Mucosa of stomach (tissue), 1 donor: ENCODE data around the gene GATB.

Source experiments
- H3K27me3 ChIP-seq: one replicate; pipeline ENCODE4 v1.7.0; 2013; ENCODE audit warnings: mild to moderate bottlenecking, low read length; ENCODE audit not compliant: control insufficient read depth, insufficient read depth
- H3K36me3 ChIP-seq: one replicate; pipeline ENCODE4 v1.7.0; 2013; ENCODE audit warnings: low read length; ENCODE audit not compliant: control insufficient read depth, insufficient read depth
- H3K4me1 ChIP-seq: one replicate; pipeline ENCODE4 v1.7.0; 2013; ENCODE audit warnings: mild to moderate bottlenecking, low read length; ENCODE audit not compliant: control insufficient read depth, insufficient read depth
- H3K4me3 ChIP-seq: one replicate; pipeline ENCODE4 v1.7.0; 2013; ENCODE audit warnings: low read length
- H3K9ac ChIP-seq: one replicate; pipeline ENCODE4 v1.7.0; 2013; ENCODE audit warnings: mild to moderate bottlenecking, low read length, moderate library complexity
- H3K9me3 ChIP-seq: one replicate; pipeline ENCODE4 v1.7.0; 2013; ENCODE audit warnings: mild to moderate bottlenecking, low read length, moderate library complexity; ENCODE audit not compliant: control insufficient read depth
- donor health status: Pancreatic carcinoma.

The GATB gene

DNA sequence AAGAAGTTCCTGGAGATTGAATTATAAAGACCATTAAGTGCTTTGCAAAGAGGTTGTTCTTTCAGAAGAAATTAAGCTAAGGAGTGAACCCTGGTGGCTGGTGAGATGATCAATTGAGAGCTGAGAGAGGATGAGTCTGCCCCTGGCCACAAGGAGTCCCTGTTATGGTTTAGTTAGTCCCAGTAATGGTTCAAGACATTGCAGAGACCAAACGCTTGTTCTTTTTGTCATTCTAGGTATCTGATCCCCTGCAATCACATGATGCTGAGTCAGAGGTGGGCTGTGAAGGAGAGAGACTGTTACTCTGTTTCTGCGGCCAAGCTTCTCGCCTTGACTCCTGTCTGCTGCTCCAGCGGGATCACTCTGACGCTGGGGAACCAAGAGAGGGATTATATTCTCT is 114.5 kb downstream of the GATB start:
- Histone ChIP-seq H3K4me3 (no peak overlapping the region), H3K36me3 (no peaks in the 10 kb centered on the region), H3K4me1 (no peaks in the 10 kb centered on the region), H3K9me3 (no peaks in the 10 kb centered on the region), H3K9ac (no peak overlapping the region), H3K27me3 (no peaks in the 10 kb centered on the region)

DNA sequence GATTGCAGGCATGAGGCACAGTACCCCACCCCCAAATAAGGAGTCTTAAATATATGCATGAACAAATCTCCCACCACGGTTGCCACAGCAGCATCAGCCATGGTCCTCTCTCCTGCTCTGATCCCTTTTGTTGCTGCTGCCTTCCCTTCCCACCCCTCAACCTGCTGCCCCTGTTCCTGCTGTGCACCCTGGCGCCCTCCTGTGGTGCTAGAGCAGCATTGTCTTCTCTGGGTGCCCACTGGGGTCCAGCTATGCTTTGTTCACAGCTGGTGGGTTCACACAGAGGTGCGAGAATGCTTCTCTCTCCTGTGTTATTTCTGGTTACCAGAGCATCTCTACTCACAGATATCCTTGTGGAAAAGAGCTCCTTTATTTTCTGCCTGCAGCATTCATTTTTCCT is 116.2 kb downstream of the GATB start:
- H3K4me3 ChIP-seq = no peak overlapping the region
- H3K9ac ChIP-seq = no peak overlapping the region
- no peaks in the 10 kb centered on the region for H3K27me3 ChIP-seq
- H3K36me3 ChIP-seq = no peaks in the 10 kb centered on the region
- no peaks in the 10 kb centered on the region for H3K9me3 ChIP-seq
- H3K4me1 ChIP-seq = no peaks in the 10 kb centered on the region

DNA sequence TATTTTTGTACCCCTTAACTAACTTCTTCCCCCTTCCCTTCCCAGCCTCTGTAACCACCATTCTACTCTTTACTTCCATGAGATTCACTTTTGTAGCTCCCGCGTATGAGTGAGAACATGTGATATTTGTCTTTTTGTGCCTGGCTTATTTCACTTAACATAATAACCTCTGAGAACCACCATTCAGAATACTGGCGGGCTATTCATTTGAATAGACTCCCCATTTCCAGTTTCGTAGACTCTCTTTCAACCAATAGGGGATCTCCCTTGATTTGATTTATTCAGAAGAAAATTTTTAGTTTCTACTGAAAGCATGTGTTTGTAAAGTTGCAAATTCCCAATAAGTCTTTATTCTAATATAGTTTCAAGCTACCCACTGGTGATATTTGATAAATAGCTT is 117.2 kb downstream of the GATB start:
- Histone ChIP-seq H3K4me1 (no peaks in the 10 kb centered on the region), H3K27me3 (no peaks in the 10 kb centered on the region), H3K36me3 (no peaks in the 10 kb centered on the region), H3K4me3 (no peak overlapping the region), H3K9ac (no peak overlapping the region), H3K9me3 (no peaks in the 10 kb centered on the region)

DNA sequence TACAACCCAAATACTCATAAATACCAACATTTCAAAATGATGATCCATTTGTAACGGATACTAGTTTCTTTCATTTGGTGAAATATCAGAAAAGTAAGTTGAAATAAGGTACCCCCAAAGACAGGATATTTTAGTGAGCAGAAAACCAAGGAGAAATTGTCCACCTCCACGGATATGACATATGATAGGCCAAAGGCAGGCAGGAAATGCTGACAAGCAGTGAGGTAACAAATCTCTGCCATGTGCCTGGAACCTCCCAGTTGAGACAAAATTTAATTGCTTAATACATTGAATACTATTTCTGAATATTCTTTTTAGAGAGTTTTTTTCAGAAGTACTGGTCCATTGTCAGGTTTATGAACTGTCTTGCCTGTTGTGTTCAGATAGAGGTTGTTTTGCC is 118.8 kb downstream of the GATB start:
- Histone ChIP-seq H3K4me1 (no peaks in the 10 kb centered on the region), H3K27me3 (no peaks in the 10 kb centered on the region), H3K36me3 (no peaks in the 10 kb centered on the region), H3K4me3 (no peak overlapping the region), H3K9me3 (no peaks in the 10 kb centered on the region), H3K9ac (no peak overlapping the region)

DNA sequence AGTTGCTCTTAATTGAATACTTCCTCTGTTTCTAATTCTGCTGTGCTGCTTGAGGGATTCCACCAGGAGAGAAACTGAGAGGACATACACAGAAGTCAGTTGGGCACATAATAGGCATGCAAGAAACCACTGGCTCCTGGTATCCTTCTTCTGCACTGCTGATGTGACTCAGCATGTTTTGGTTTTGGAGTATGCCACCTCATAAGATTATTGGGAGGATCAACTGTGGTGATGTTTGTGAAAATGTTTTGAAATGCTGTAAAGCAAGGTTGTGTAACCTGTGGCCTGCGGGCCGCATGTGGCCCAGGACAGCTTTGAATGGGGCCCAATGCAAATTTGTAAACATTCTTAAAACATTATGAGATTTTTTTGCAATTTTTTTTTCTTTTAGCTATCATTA is 119.6 kb downstream of the GATB start:
- Histone ChIP-seq H3K4me1 (no peaks in the 10 kb centered on the region), H3K4me3 (no peak overlapping the region), H3K9me3 (no peaks in the 10 kb centered on the region), H3K36me3 (no peaks in the 10 kb centered on the region), H3K27me3 (no peaks in the 10 kb centered on the region), H3K9ac (no peak overlapping the region)

- Histone ChIP-seq H3K4me3 (no peak overlapping the region), H3K9ac (no peak overlapping the region), H3K9me3 (no peaks in the 10 kb centered on the region), H3K27me3 (no peaks in the 10 kb centered on the region), H3K4me1 (no peaks in the 10 kb centered on the region), H3K36me3 (no peaks in the 10 kb centered on the region)
Measured at GRCh38 chr4:151640381-151640780, 120.4 kb downstream of the GATB start.

GRCh38 chr4:151638295-151638858 is 122.4 kb downstream of the GATB start:
- Histone ChIP-seq H3K36me3 (no peaks in the 10 kb centered on the region), H3K4me3 (no peak overlapping the region), H3K9me3 (no peaks in the 10 kb centered on the region), H3K9ac (no peak overlapping the region), H3K27me3 (no peaks in the 10 kb centered on the region), H3K4me1 (no peaks in the 10 kb centered on the region)

DNA sequence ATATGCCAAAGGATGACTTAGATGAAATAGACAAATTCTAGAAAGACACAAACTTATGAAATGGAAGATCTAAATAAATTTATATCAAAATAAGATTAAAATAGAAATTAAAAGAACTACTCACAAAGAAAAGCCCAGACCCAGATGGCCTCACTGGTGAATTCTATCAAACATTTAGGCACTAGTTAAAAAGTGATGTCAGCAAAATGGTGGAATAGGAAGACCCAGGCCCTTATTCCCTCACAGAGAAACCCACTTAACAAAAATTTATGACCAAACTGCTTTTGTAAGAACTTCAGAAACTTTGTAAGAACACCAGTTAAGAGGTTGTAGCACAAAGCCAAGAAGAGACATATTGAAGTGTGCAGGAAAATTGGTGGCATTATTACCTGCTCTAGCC is 129.5 kb downstream of the GATB start:
- peaks cover 5% of the 10 kb centered on the region for H3K4me1 ChIP-seq
- H3K36me3 ChIP-seq = no peaks in the 10 kb centered on the region
- no peaks in the 10 kb centered on the region for H3K9me3 ChIP-seq
- no peaks in the 10 kb centered on the region for H3K27me3 ChIP-seq
- no peak overlapping the region for H3K9ac ChIP-seq
- no peak overlapping the region for H3K4me3 ChIP-seq

DNA sequence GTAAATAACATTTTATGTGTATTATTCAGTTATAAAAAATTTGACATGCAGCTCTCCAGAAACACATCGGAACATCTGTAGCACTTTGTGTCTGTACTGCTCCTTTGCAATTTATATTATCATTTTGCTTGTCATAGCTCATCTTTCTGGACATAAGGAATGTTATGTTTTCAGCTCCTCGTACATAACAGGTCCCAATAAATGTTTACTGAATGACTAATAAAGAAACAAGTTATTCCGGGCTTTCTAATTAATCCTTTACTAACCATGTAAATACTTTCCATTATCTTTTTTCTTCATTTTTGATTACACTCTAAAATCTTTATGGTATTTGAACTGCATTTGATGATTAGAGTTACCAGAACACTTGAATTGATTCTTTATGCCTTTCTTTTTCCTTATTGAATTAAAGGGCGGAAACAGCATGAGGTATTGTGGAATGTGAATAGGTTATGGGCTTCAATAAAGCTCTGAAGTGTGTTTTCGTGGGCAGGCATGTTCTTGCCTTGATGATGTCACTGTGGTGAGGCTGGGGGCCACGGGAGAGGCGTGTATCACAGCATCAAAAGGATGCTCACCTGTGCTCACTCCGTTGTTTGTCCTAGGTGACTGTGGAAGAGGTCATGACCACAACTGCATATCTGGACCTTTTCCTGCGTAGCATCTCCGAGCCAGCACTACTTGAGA is 131.6 kb downstream of the GATB start:
- H3K4me3 ChIP-seq = no peak overlapping the region
- H3K27me3 ChIP-seq = no peaks in the 10 kb centered on the region
- H3K4me1 ChIP-seq = peaks cover 5% of the 10 kb centered on the region
- no peaks in the 10 kb centered on the region for H3K36me3 ChIP-seq
- H3K9me3 ChIP-seq = no peaks in the 10 kb centered on the region
- H3K9ac ChIP-seq = no peak overlapping the region

- Histone ChIP-seq H3K36me3 (no peaks in the 10 kb centered on the region), H3K9ac (no peak overlapping the region), H3K4me3 (no peak overlapping the region), H3K4me1 (peaks cover 5% of the 10 kb centered on the region), H3K27me3 (no peaks in the 10 kb centered on the region), H3K9me3 (no peaks in the 10 kb centered on the region)
Measured at GRCh38 chr4:151628001-151628608, 132.7 kb downstream of the GATB start.

DNA sequence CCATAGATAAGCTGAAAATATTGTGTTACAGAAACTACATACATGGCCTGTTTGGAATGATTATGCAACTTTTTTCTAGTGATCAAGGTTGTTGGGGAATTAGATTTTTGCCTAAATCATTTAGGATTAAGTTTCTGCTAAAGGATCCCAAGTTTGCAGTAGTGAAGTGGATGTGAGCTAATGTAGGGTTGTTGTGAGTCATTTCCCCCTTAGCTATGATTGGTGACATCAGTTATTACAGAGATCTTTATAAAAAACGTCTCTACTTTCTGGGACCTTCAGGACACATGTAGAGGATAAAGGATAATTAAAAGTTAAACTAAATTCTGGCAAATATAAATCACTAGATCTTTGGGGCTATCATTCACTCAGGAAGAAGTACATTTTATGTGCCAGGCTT is 133.3 kb downstream of the GATB start:
- Histone ChIP-seq H3K36me3 (no peaks in the 10 kb centered on the region), H3K4me1 (peaks cover 5% of the 10 kb centered on the region), H3K4me3 (no peak overlapping the region), H3K9ac (no peak overlapping the region), H3K27me3 (no peaks in the 10 kb centered on the region), H3K9me3 (no peaks in the 10 kb centered on the region)

DNA sequence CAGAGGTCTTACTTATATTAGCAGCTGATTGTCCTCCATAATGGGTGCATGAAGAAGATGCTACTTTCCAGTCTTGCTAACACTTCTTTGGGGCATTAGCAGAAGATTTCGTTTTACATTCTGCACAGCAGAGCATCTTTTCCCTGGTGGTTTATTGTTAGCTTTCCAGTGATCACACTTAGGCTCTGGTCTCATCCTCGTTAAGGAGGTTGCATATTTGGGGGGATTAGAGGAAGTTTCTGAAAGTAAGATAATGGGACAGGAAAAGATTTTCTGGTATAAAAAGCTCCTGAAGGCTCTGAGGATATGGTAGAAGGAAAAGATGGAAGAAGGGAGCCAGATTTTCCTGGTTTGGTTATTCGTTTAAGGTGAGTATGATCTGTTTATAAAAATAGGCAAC is 134.1 kb downstream of the GATB start:
- Histone ChIP-seq H3K4me1 (peaks cover 5% of the 10 kb centered on the region), H3K9me3 (no peaks in the 10 kb centered on the region), H3K36me3 (no peaks in the 10 kb centered on the region), H3K9ac (no peak overlapping the region), H3K4me3 (no peak overlapping the region), H3K27me3 (no peaks in the 10 kb centered on the region)
